Adrenal gland (tissue), 5 donors: ENCODE results near the gene TDRKH.

Experiments used
- CTCF ChIP-seq, 6 experiments: fragments of 450-650 bp in 4 of 6; fragments of 200-600 bp in 2 of 6; sonication (generic) in 1 of 6; IDR thresholded peaks; 1 replicate in 5 of 6; 2 replicates in 1 of 6; pipeline versions ENCODE4 v1.5.1 to v1.8.0; 2016 to 2021; ENCODE audit warnings: antibody characterized with exemption in 6 of 6, mild to moderate bottlenecking in 2 of 6, moderate library complexity in 1 of 6
- POLR2A ChIP-seq, 2 donors: fragments of 450-650 bp; IDR thresholded peaks; one replicate each; pipeline ENCODE4 v1.6.1; 2017; ENCODE audit warnings: antibody characterized with exemption in 2 of 2, mild to moderate bottlenecking in 2 of 2, moderate library complexity in 1 of 2
- donor health status: DM: no; HTN: no; CAD: no.

- TF ChIP-seq CTCF (IDR thresholded peaks at IDR 0.05): no peak
- no peak for TF ChIP-seq POLR2A (IDR thresholded peaks at IDR 0.05)
These were observed 48.7 kb upstream of the TDRKH start for GRCh38 chr1:151839082-151839412.
